ENCODE results near the gene DAGLA.

DNA sequence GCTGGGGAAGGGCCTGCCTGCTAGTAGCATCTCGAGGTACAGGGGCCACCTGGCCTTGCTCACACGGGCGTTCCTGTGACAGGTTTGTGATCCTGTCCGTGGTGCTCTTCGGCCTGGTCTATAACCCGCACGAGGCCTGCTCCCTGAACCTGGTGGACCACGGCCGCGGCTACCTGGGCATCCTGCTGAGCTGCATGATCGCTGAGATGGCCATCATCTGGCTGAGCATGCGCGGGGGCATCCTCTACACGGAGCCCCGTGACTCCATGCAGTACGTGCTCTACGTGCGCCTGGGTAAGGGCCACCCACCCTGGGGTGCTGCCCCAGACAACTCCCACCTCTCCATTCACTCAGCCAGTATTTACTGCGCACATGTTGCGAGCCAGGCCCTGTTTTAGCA, 40.4 kb downstream of the DAGLA start:
- TF ChIP-seq ZNF12 (CRISPR knock-in tag; IDR thresholded peaks at IDR 0.05) (no peak), ZNF383 (CRISPR knock-in tag; IDR thresholded peaks at IDR 0.05; ENCODE audit: borderline replicate concordance) (no peak), EP300 (IDR thresholded peaks at IDR 0.05; ENCODE audit: low read depth in 2 of 2, low read length in 2 of 2) (no peak), EP300 (CRISPR knock-in tag; IDR thresholded peaks at IDR 0.05; ENCODE audit: borderline replicate concordance) (no peak), YY1 (IDR thresholded peaks at IDR 0.05; ENCODE audit: insufficient read depth, insufficient replicate concordance, low read depth, low read length) (no peak), SALL2 (CRISPR knock-in tag; IDR thresholded peaks at IDR 0.05) (no peak), ZNF777 (CRISPR knock-in tag; IDR thresholded peaks at IDR 0.05) (no peak), SATB2 (CRISPR knock-in tag; IDR thresholded peaks at IDR 0.05) (no peak), MXD4 (CRISPR knock-in tag; IDR thresholded peaks at IDR 0.05) (no peak), BHLHE40 (IDR thresholded peaks at IDR 0.05; ENCODE audit: low read length) (no peak)
- TF ChIP-seq, protein P1, sequence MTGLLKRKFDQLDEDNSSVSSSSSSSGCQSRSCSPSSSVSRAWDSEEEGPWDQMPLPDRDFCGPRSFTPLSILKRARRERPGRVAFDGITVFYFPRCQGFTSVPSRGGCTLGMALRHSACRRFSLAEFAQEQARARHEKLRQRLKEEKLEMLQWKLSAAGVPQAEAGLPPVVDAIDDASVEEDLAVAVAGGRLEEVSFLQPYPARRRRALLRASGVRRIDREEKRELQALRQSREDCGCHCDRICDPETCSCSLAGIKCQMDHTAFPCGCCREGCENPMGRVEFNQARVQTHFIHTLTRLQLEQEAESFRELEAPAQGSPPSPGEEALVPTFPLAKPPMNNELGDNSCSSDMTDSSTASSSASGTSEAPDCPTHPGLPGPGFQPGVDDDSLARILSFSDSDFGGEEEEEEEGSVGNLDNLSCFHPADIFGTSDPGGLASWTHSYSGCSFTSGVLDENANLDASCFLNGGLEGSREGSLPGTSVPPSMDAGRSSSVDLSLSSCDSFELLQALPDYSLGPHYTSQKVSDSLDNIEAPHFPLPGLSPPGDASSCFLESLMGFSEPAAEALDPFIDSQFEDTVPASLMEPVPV (CRISPR knock-in tag; IDR thresholded peaks at IDR 0.05): no peak
- TF ChIP-seq, protein P2, sequence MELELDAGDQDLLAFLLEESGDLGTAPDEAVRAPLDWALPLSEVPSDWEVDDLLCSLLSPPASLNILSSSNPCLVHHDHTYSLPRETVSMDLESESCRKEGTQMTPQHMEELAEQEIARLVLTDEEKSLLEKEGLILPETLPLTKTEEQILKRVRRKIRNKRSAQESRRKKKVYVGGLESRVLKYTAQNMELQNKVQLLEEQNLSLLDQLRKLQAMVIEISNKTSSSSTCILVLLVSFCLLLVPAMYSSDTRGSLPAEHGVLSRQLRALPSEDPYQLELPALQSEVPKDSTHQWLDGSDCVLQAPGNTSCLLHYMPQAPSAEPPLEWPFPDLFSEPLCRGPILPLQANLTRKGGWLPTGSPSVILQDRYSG (CRISPR knock-in tag; IDR thresholded peaks at IDR 0.05): no peak
- TF ChIP-seq, protein P3, sequence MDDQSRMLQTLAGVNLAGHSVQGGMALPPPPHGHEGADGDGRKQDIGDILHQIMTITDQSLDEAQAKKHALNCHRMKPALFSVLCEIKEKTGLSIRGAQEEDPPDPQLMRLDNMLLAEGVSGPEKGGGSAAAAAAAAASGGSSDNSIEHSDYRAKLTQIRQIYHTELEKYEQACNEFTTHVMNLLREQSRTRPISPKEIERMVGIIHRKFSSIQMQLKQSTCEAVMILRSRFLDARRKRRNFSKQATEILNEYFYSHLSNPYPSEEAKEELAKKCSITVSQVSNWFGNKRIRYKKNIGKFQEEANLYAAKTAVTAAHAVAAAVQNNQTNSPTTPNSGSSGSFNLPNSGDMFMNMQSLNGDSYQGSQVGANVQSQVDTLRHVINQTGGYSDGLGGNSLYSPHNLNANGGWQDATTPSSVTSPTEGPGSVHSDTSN (CRISPR knock-in tag; IDR thresholded peaks at IDR 0.05; ENCODE audit: borderline replicate concordance): no peak
- TF ChIP-seq, protein P4, sequence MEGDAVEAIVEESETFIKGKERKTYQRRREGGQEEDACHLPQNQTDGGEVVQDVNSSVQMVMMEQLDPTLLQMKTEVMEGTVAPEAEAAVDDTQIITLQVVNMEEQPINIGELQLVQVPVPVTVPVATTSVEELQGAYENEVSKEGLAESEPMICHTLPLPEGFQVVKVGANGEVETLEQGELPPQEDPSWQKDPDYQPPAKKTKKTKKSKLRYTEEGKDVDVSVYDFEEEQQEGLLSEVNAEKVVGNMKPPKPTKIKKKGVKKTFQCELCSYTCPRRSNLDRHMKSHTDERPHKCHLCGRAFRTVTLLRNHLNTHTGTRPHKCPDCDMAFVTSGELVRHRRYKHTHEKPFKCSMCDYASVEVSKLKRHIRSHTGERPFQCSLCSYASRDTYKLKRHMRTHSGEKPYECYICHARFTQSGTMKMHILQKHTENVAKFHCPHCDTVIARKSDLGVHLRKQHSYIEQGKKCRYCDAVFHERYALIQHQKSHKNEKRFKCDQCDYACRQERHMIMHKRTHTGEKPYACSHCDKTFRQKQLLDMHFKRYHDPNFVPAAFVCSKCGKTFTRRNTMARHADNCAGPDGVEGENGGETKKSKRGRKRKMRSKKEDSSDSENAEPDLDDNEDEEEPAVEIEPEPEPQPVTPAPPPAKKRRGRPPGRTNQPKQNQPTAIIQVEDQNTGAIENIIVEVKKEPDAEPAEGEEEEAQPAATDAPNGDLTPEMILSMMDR (CRISPR knock-in tag; IDR thresholded peaks at IDR 0.05): no peak
- TF ChIP-seq, protein P5, sequence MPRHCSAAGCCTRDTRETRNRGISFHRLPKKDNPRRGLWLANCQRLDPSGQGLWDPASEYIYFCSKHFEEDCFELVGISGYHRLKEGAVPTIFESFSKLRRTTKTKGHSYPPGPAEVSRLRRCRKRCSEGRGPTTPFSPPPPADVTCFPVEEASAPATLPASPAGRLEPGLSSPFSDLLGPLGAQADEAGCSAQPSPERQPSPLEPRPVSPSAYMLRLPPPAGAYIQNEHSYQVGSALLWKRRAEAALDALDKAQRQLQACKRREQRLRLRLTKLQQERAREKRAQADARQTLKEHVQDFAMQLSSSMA (CRISPR knock-in tag; IDR thresholded peaks at IDR 0.05): no peak
